Mucosa of stomach (tissue), 1 donor: ENCODE results near the gene EIF2A.

Source experiments
- H3K27me3 ChIP-seq: one replicate; pipeline ENCODE4 v1.7.0; 2013; ENCODE audit warnings: mild to moderate bottlenecking, low read length; ENCODE audit not compliant: control insufficient read depth, insufficient read depth
- H3K36me3 ChIP-seq: one replicate; pipeline ENCODE4 v1.7.0; 2013; ENCODE audit warnings: low read length; ENCODE audit not compliant: control insufficient read depth, insufficient read depth
- H3K4me1 ChIP-seq: one replicate; pipeline ENCODE4 v1.7.0; 2013; ENCODE audit warnings: mild to moderate bottlenecking, low read length; ENCODE audit not compliant: control insufficient read depth, insufficient read depth
- H3K4me3 ChIP-seq: one replicate; pipeline ENCODE4 v1.7.0; 2013; ENCODE audit warnings: low read length
- H3K9ac ChIP-seq: one replicate; pipeline ENCODE4 v1.7.0; 2013; ENCODE audit warnings: mild to moderate bottlenecking, low read length, moderate library complexity
- H3K9me3 ChIP-seq: one replicate; pipeline ENCODE4 v1.7.0; 2013; ENCODE audit warnings: mild to moderate bottlenecking, low read length, moderate library complexity; ENCODE audit not compliant: control insufficient read depth
- donor health status: Pancreatic carcinoma.

EIF2A gene

DNA sequence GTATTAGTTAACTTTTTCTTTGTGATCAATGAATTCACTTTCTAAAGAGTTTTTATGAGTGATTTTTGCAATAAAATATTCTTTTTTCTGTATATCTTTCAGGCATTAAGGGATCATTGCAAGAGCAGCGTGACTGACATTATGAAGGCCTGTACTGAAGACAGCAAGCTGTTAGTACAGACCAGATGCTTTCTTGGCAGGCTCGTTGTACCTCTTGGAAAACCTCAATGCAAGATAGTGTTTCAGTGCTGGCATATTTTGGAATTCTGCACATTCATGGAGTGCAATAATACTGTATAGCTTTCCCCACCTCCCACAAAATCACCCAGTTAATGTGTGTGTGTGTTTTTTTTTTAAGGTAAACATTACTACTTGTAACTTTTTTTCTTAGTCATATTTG, 81.0 kb downstream of the EIF2A start:
- H3K36me3 ChIP-seq, result no peaks in the 10 kb centered on the region
- no peaks in the 10 kb centered on the region for H3K27me3 ChIP-seq
- H3K9me3 ChIP-seq, result no peaks in the 10 kb centered on the region
- no peak overlapping the region for H3K4me3 ChIP-seq
- no peak overlapping the region for H3K9ac ChIP-seq
- H3K4me1 ChIP-seq, result no peaks in the 10 kb centered on the region

DNA sequence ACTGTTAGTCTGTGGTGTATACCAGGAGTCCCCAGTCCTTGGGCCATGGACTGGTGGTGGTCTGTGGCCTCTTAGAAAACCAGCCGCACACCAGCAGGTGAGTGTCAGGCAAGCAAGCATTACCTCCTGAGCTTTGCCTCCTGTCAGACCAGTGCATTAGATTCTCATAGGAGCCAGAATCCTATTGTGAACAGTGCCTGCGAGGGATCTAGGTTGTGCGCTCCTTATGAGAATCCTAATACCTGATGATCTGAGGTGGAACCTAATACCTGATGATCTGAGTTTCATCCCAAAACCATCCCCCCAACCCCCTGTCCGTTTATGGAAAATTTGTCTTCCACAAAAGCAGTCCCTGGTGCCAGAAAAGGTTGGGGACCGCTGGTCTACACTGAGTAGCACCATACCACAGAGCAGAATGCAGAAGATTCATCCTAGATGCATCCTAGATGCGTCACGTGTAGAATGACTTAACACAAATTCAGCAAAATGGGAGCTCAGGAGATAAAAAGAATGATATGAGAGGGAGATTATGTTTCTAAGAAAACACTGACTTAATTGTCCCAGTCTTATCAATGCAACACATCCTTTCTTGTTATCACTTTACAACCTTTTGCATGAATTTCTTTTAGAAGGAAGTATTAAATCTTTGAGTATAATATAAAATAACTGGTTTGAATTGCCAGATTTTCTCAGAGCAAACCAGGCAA, 85.1 kb downstream of the EIF2A start:
- Histone ChIP-seq H3K9me3 (no peaks in the 10 kb centered on the region), H3K36me3 (no peaks in the 10 kb centered on the region), H3K9ac (no peak overlapping the region), H3K4me3 (no peak overlapping the region), H3K4me1 (no peaks in the 10 kb centered on the region), H3K27me3 (no peaks in the 10 kb centered on the region)

DNA sequence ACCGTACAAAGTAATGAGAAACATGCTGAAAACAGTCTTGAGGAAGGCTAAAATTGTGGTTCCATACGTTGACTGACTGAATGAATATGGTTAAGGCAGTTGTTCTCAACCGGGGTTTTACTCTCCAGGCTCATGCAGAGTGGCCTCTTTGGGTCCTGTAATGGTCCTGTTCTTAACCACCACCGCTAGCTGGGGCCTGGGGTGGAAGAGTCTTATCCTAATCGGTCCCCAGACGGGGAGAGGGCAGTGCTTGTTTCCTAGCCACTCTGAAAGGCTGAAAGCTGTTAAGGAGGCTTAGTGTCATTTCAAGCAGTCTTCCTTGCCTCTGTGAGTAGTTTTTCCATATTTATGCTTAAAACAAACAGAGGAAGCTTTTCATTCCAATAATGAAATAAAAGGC, 88.5 kb downstream of the EIF2A start:
- no peaks in the 10 kb centered on the region for H3K4me1 ChIP-seq
- no peak overlapping the region for H3K9ac ChIP-seq
- no peaks in the 10 kb centered on the region for H3K9me3 ChIP-seq
- no peaks in the 10 kb centered on the region for H3K36me3 ChIP-seq
- H3K4me3 ChIP-seq, result no peak overlapping the region
- no peaks in the 10 kb centered on the region for H3K27me3 ChIP-seq

DNA sequence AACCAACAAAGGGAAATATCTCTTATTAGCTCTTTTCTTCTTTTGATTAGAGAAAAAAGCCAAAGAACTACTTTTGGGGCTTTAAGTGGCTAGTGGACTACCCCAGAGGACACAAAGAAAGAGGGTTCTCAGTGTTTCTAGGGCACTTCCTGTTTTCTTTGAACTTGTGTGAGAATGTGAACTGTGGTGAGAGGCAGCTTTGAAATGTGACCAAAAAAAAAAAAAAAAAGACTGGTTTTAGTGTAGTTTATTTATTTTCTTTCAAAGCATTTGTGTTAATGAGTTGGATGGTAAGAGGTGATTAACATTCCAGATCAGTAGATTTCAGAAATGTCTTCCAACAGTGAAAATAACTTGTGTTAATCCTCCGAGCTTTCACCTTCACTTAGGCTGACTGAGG, 88.9 kb downstream of the EIF2A start:
- no peaks in the 10 kb centered on the region for H3K36me3 ChIP-seq
- no peak overlapping the region for H3K9ac ChIP-seq
- H3K4me1 ChIP-seq, result no peaks in the 10 kb centered on the region
- no peaks in the 10 kb centered on the region for H3K9me3 ChIP-seq
- no peak overlapping the region for H3K4me3 ChIP-seq
- H3K27me3 ChIP-seq, result no peaks in the 10 kb centered on the region
